Fibroblast of skin of abdomen (primary cell): ENCODE results near the gene CYP4A11.
"Not testable (repeated sequence)": the region's sequence is repeated elsewhere in the genome, so short reads cannot be mapped to it uniquely, and the experiment has no call there.

Source experiments
- DNase-seq: peaks from one replicate; pipeline ENCODE4 v3.0.0-alpha.2; 2013

The CYP4A11 gene

GRCh38 chr1:46910790-46911189, 30.5 kb downstream of the CYP4A11 start:
- DNase-seq = no peak

GRCh38 chr1:46903481-46903880, 37.8 kb downstream of the CYP4A11 start:
- DNase-seq = no peak

- no peak for DNase-seq
Observed at GRCh38 chr1:46900401-46900800, 40.9 kb downstream of the CYP4A11 start.

GRCh38 chr1:46881656-46882055, 59.6 kb downstream of the CYP4A11 start:
- not testable (repeated sequence) for DNase-seq
